Uterus (tissue), 2 donors: Measurements from ENCODE around the gene MARCHF6.

Experiments
- POLR2A ChIP-seq, 2 donors: fragments of 450-650 bp; IDR thresholded peaks; one replicate each; pipeline ENCODE4 v1.6.1; 2016; ENCODE audit warnings: antibody characterized with exemption in 2 of 2, mild to moderate bottlenecking in 1 of 2, moderate library complexity in 1 of 2
- TF ChIP-seq, protein P1 (sequence below), 4 experiments: fragments of 200-600 bp in 2 of 4; fragments of 450-650 bp in 2 of 4; sonication (generic) in 2 of 4; IDR thresholded peaks; one replicate each; pipeline ENCODE4 v1.5.1; 2016 to 2019; ENCODE audit warnings: antibody characterized with exemption in 4 of 4, mild to moderate bottlenecking in 2 of 4, moderate library complexity in 1 of 4

DNA sequence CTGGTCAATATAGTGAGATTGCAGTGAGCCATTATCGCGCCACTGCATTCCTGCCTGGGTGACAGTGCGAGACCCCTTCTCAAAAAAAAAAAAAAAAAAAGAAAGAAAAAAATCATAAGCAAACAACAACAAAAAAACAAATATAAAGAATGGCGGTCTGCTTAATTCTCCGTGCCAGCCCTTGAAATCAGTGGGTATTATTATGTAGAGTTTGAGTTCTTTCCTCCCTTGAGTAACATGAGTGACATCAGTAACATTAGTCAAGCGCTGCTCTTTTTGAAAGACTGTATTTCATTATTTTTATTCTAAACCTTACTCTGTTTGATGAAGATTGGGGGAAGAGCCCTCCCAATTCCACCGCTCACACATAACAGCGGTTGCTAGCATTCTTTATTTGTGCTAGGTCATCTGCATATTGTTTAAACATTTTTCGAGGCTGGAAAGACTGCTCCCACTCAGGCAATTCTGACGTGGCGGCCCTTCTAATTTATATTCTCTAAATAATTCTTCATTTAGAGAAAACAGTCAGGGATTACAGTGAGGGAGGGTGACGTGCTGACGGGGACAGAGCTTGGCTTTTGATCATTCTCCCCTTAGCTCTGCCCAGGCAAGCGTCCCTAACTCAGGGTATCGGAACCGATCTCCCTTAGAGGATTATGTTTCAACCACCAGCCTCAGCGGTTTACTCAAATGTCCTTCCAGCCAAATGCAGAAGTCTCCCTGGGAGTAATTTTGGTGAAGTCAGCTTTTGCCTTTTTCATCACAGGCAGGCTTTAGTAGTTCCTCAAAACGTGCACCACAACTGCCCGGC, 860 bp upstream of the MARCHF6 start:
- TF ChIP-seq, protein P1, sequence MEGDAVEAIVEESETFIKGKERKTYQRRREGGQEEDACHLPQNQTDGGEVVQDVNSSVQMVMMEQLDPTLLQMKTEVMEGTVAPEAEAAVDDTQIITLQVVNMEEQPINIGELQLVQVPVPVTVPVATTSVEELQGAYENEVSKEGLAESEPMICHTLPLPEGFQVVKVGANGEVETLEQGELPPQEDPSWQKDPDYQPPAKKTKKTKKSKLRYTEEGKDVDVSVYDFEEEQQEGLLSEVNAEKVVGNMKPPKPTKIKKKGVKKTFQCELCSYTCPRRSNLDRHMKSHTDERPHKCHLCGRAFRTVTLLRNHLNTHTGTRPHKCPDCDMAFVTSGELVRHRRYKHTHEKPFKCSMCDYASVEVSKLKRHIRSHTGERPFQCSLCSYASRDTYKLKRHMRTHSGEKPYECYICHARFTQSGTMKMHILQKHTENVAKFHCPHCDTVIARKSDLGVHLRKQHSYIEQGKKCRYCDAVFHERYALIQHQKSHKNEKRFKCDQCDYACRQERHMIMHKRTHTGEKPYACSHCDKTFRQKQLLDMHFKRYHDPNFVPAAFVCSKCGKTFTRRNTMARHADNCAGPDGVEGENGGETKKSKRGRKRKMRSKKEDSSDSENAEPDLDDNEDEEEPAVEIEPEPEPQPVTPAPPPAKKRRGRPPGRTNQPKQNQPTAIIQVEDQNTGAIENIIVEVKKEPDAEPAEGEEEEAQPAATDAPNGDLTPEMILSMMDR (IDR thresholded peaks at IDR 0.05), result no peak
- TF ChIP-seq POLR2A (IDR thresholded peaks at IDR 0.05), result no peak
